Adrenal gland (tissue), 12 donors: Measurements from ENCODE around the gene RPL13. TPM values are rescaled to one million over a fixed set of nuclear protein-coding genes. Genes with fewer than 3 reads are reported as not detected.

Experiments used
- DNase-seq, 7 donors: peaks; one replicate each; pipeline ENCODE4 v3.0.0-alpha.2; 2019 to 2020
- H3K27ac ChIP-seq, 5 donors: fragments of 200-600 bp; sonication (generic) in 4 of 5; 1 replicate in 3 of 5; 2 replicates in 2 of 5; pipeline versions ENCODE4 v1.5.1 to v1.8.0; 2016 to 2020; ENCODE audit warnings: mild to moderate bottlenecking in 1 of 5
- H3K27me3 ChIP-seq: fragments of 200-600 bp; 2 replicates; pipeline ENCODE4 v1.8.0; 2021
- H3K36me3 ChIP-seq, 2 donors: fragments of 200-600 bp; replicated peaks in 1 of 2; 1 replicate in 1 of 2; 2 replicates in 1 of 2; pipeline versions ENCODE4 v1.5.1 to v1.8.0; 2018 to 2022
- H3K4me1 ChIP-seq, 2 donors: fragments of 200-600 bp; replicated peaks in 1 of 2; 1 replicate in 1 of 2; 2 replicates in 1 of 2; pipeline versions ENCODE4 v1.5.1 to v1.8.0; 2018 to 2021
- H3K4me3 ChIP-seq, 4 donors: fragments of 200-600 bp; sonication (generic) in 3 of 4; one replicate each; pipeline ENCODE4 v1.5.1; 2016 to 2018
- H3K9me3 ChIP-seq, 3 donors: fragments of 200-600 bp; sonication (generic) in 1 of 3; replicated peaks in 1 of 3; 1 replicate in 2 of 3; 2 replicates in 1 of 3; pipeline versions ENCODE4 v1.5.1 to v1.8.0; 2016 to 2021
- POLR2A ChIP-seq, 2 donors: fragments of 450-650 bp; IDR thresholded peaks; one replicate each; pipeline ENCODE4 v1.6.1; 2017; ENCODE audit warnings: antibody characterized with exemption in 2 of 2, mild to moderate bottlenecking in 2 of 2, moderate library complexity in 1 of 2
- WGBS, 4 donors: extraction: QIAGEN DNeasy Blood & Tissue Kit in 2 of 4; methylation state at CpG; one replicate each; pipeline versions ENCODE4 v1.1.5 to v1.1.7; 2013 to 2017; 5-methylcytosine and 5-hydroxymethylcytosine counted together
- intact Hi-C, 2 donors: fragments of 100-400 bp; cut with DNase I; formaldehyde crosslinking; loops; one replicate each; pipeline versions ENCODE4 v1.14.1 to v1.15.0; 2022 to 2023
- polyA plus RNA-seq, 3 donors: library from polyadenylated mRNA; stranded (reverse); fragments of 200-250 nt in 2 of 3; fragments of 350-450 nt in 1 of 3; fragmentation: Illumina TruSeq in 1 of 3; extraction: RNeasy Lipid Tissue Mini Kit (QIAGEN cat#74804) in 1 of 3; gene quantifications; one replicate each; pipeline ENCODE4 v1.2.3, GENCODE V29; 2013 to 2014
- total RNA-seq, 9 donors: library from RNA; depleted of rRNA in 4 of 9; stranded (reverse); fragments of >200 nt in 4 of 9; fragments of 120-200 nt in 1 of 9; fragmentation: NEBNext Ultra II Directional in 1 of 9; extraction: Animal tissue kit (Norgen Biotek cat#: 25700) in 1 of 9; gene quantifications; one replicate each; pipeline versions ENCODE4 v1.1.0 to v1.2.4, GENCODE V29; 2013 to 2023
- TF ChIP-seq, protein P1 (sequence below), 6 experiments: fragments of 450-650 bp in 4 of 6; fragments of 200-600 bp in 2 of 6; sonication (generic) in 1 of 6; IDR thresholded peaks; 1 replicate in 5 of 6; 2 replicates in 1 of 6; pipeline versions ENCODE4 v1.5.1 to v1.8.0; 2016 to 2021; ENCODE audit warnings: antibody characterized with exemption in 6 of 6, mild to moderate bottlenecking in 2 of 6, moderate library complexity in 1 of 6
- donor health status: healthy with polysubstance abuse.
- donor health status: Bipolar disorder and iron deficiency.
- donor health status: DM: yes; HTN: yes; CAD: no.
- donor health status: DM: no; HTN: no; CAD: no.
- donor health status: DM: no; HTN: no; CAD: no.
- donor health status: DM: yes; HTN: yes; CAD: no.

Gene RPL13
- total and polyA plus RNA-seq, 12 donors = 893 to 12,881 (median 3,471) TPM

- DNase-seq = no peak
These were observed 16.4 kb upstream of the RPL13 start for GRCh38 chr16:89544113-89544512.

DNA sequence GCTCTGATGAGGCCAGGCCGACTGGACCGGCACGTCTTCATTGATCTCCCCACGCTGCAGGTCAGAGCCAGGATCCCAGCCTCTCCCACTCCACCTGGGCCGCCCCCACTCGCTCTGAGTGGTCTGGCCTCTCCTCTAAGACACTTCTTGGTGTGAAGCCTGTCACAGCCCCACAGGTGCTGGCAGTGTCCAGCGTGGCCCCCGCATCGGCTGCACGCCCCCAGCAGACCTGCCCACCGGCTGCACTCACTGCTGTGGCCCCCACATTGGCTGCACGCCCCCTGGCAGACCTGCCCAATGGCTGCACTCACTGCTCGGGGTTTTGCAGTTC lies 15.8 kb upstream of the RPL13 start:
- TF ChIP-seq, protein P1, sequence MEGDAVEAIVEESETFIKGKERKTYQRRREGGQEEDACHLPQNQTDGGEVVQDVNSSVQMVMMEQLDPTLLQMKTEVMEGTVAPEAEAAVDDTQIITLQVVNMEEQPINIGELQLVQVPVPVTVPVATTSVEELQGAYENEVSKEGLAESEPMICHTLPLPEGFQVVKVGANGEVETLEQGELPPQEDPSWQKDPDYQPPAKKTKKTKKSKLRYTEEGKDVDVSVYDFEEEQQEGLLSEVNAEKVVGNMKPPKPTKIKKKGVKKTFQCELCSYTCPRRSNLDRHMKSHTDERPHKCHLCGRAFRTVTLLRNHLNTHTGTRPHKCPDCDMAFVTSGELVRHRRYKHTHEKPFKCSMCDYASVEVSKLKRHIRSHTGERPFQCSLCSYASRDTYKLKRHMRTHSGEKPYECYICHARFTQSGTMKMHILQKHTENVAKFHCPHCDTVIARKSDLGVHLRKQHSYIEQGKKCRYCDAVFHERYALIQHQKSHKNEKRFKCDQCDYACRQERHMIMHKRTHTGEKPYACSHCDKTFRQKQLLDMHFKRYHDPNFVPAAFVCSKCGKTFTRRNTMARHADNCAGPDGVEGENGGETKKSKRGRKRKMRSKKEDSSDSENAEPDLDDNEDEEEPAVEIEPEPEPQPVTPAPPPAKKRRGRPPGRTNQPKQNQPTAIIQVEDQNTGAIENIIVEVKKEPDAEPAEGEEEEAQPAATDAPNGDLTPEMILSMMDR (IDR thresholded peaks at IDR 0.05) = no peak
- TF ChIP-seq POLR2A (IDR thresholded peaks at IDR 0.05) = no peak
- Histone ChIP-seq H3K4me1 (no peaks in the 10 kb centered on the region), H3K27me3 (no peaks in the 10 kb centered on the region), H3K27ac (no peak overlapping the region), H3K36me3 (peaks cover 0 to 57% of the 10 kb centered on the region in 2 donors), H3K4me3 (no peak overlapping the region), H3K9me3 (no peaks in the 10 kb centered on the region)
- no peak for DNase-seq
- intact Hi-C loops = no loop called here
- WGBS, 4 donors = 90 to 94% (median 91%) methylated on average over 10 to 13 of the region's 13 CpGs

More at GRCh38 chr16:89544113-89544512, 16.4 kb upstream of the RPL13 start:
- TF ChIP-seq, protein P1 (IDR thresholded peaks at IDR 0.05) = no peak
- no peak for TF ChIP-seq POLR2A (IDR thresholded peaks at IDR 0.05)
- H3K4me3 ChIP-seq = no peak overlapping the region
- H3K27me3 ChIP-seq = no peaks in the 10 kb centered on the region
- H3K27ac ChIP-seq = no peak overlapping the region
- H3K36me3 ChIP-seq = peaks cover 0 to 51% of the 10 kb centered on the region in 2 donors
- intact Hi-C loops = no loop called here
- WGBS, 4 donors = 90 to 94% (median 92%) methylated on average over 11 of the region's 11 CpGs
- no peaks in the 10 kb centered on the region for H3K4me1 ChIP-seq
- no peaks in the 10 kb centered on the region for H3K9me3 ChIP-seq

- no peaks in the 10 kb centered on the region for H3K9me3 ChIP-seq
- WGBS, 4 donors = 91 to 96% (median 94%) methylated on average over 10 to 17 of the region's 17 CpGs
- H3K27me3 ChIP-seq = no peaks in the 10 kb centered on the region
- H3K36me3 ChIP-seq = peaks cover 0 to 60% of the 10 kb centered on the region in 2 donors
- TF ChIP-seq, protein P1 (IDR thresholded peaks at IDR 0.05) = no peak
- no peak for TF ChIP-seq POLR2A (IDR thresholded peaks at IDR 0.05)
- DNase-seq = no peak
- intact Hi-C loops = no loop called here
- no peaks in the 10 kb centered on the region for H3K4me1 ChIP-seq
- no peak overlapping the region for H3K4me3 ChIP-seq
- no peak overlapping the region for H3K27ac ChIP-seq
These were observed 15.2 kb upstream of the RPL13 start for GRCh38 chr16:89545044-89545830.

GRCh38 chr16:89545831-89546574 lies 14.5 kb upstream of the RPL13 start:
- TF ChIP-seq, protein P1 (IDR thresholded peaks at IDR 0.05) = no peak
- H3K36me3 ChIP-seq = peaks cover 0 to 64% of the 10 kb centered on the region in 2 donors
- intact Hi-C loops = no loop called here
- no peak overlapping the region for H3K4me3 ChIP-seq
- no peak for DNase-seq
- no peaks in the 10 kb centered on the region for H3K27me3 ChIP-seq
- no peak overlapping the region for H3K27ac ChIP-seq
- no peaks in the 10 kb centered on the region for H3K9me3 ChIP-seq
- no peaks in the 10 kb centered on the region for H3K4me1 ChIP-seq
- 95 to 96% (median 95%) methylated on average over 25 to 26 of the region's 26 CpGs for WGBS, 4 donors
